HepG2 (cell line): ENCODE data around the gene SRP72. TPM values are rescaled to one million over a fixed set of nuclear protein-coding genes. Genes with fewer than 3 reads are reported as not detected.

Source experiments
- ARNT2 ChIP-seq: sonication (generic); formaldehyde crosslinking; IDR thresholded peaks from 2 replicates; pipeline ENCODE4 v1.8.0; 2022; ENCODE audit warnings: mild to moderate bottlenecking, low read depth, missing genetic modification reagents, moderate library complexity
- ATF5 ChIP-seq: sonication (generic); formaldehyde crosslinking; IDR thresholded peaks from 2 replicates; pipeline ENCODE4 v1.4.0; 2020; ENCODE audit warnings: mild to moderate bottlenecking, low read depth, missing genetic modification reagents
- CCAR2 ChIP-seq: fragments of 200-400 bp; formaldehyde crosslinking; optimal IDR thresholded peaks from 2 replicates; pipeline ENCODE3; 2018; ENCODE audit warnings: low read depth, mild to moderate bottlenecking, low read length, moderate library complexity
- IKZF1 ChIP-seq: fragments of 450-650 bp; IDR thresholded peaks from 2 replicates; pipeline ENCODE4 v1.7.1; 2016
- KDM5B ChIP-seq: sonication (generic); formaldehyde crosslinking; IDR thresholded peaks from 2 replicates; pipeline ENCODE4 v1.4.0; 2020; ENCODE audit warnings: missing genetic modification reagents, mild to moderate bottlenecking, borderline replicate concordance
- KLF15 ChIP-seq: sonication (generic); formaldehyde crosslinking; IDR thresholded peaks from 2 replicates; pipeline ENCODE4 v1.8.1; 2023; ENCODE audit warnings: borderline replicate concordance, mild to moderate bottlenecking, inconsistent platforms, missing genetic modification reagents, mixed read lengths
- MTA1 ChIP-seq: sonication (generic); formaldehyde crosslinking; IDR thresholded peaks from 2 replicates; pipeline ENCODE4 v1.4.0; 2020; ENCODE audit warnings: missing genetic modification reagents, mild to moderate bottlenecking, borderline replicate concordance
- MXD4 ChIP-seq: IDR thresholded peaks from 2 replicates; pipeline ENCODE4 v1.6.1; 2016; ENCODE audit warnings: mild to moderate bottlenecking, missing biosample characterization, missing genetic modification reagents
- RELA ChIP-seq: sonication (generic); formaldehyde crosslinking; IDR thresholded peaks from 2 replicates; pipeline ENCODE4 v1.4.0; 2020; ENCODE audit warnings: missing genetic modification reagents
- REST ChIP-seq, 2 experiments: IDR thresholded peaks; 2 replicates each; pipeline ENCODE4 v1.6.1; 2011 to 2012; ENCODE audit warnings: low read length in 2 of 2, borderline replicate concordance in 1 of 2, low read depth in 1 of 2, mild to moderate bottlenecking in 1 of 2, moderate library complexity in 1 of 2
- SOX13 ChIP-seq, 3 experiments: fragments of 450-650 bp in 1 of 3; sonication (generic) in 1 of 3; formaldehyde crosslinking in 1 of 3; IDR thresholded peaks in 2 of 3; conservative IDR thresholded peaks in 1 of 3; 2 replicates each; pipeline versions ENCODE4 v1.5.0 to v1.6.1; 2016 to 2020; ENCODE audit warnings: antibody characterized with exemption in 1 of 3, mild to moderate bottlenecking in 1 of 3, missing compliant biosample characterization in 1 of 3, missing genetic modification reagents in 1 of 3, moderate library complexity in 1 of 3
- TCF7L2 ChIP-seq: IDR thresholded peaks from 2 replicates; pipeline ENCODE4 v1.6.1; 2011; ENCODE audit warnings: mild to moderate bottlenecking, low read depth, low read length, moderate library complexity
- THAP11 ChIP-seq: IDR thresholded peaks from 2 replicates; pipeline ENCODE4 v1.6.1; 2016; ENCODE audit warnings: missing biosample characterization, missing genetic modification reagents
- ZNF530 ChIP-seq: sonication (generic); formaldehyde crosslinking; IDR thresholded peaks from 2 replicates; pipeline ENCODE4 v1.5.0; 2020; ENCODE audit warnings: low read depth, mild to moderate bottlenecking, missing genetic modification reagents
- ZNF547 ChIP-seq: sonication (generic); formaldehyde crosslinking; IDR thresholded peaks from 2 replicates; pipeline ENCODE4 v1.5.1; 2020; ENCODE audit warnings: mild to moderate bottlenecking, missing genetic modification reagents
- ZNF691 ChIP-seq: sonication (generic); formaldehyde crosslinking; IDR thresholded peaks from 2 replicates; pipeline ENCODE4 v1.4.0; 2020; ENCODE audit warnings: missing genetic modification reagents, low read depth, mild to moderate bottlenecking, borderline replicate concordance
- ZNF776 ChIP-seq: sonication (generic); formaldehyde crosslinking; IDR thresholded peaks from 2 replicates; pipeline ENCODE4 v1.4.0; 2020; ENCODE audit warnings: mild to moderate bottlenecking, missing genetic modification reagents
- ZNF788 ChIP-seq: sonication (generic); formaldehyde crosslinking; IDR thresholded peaks from 2 replicates; pipeline ENCODE4 v1.5.0; 2020; ENCODE audit warnings: mild to moderate bottlenecking, missing genetic modification reagents, borderline replicate concordance
- ZSCAN9 ChIP-seq: IDR thresholded peaks from 2 replicates; pipeline ENCODE4 v1.6.1; 2016; ENCODE audit warnings: borderline replicate concordance
- polyA plus RNA-seq, 8 experiments: library from polyadenylated mRNA; depleted of rRNA in 3 of 8; stranded (reverse) in 7 of 8; unstranded in 1 of 8; fragments of >200 nt; fragmentation: Illumina TruSeq in 4 of 8; extraction: Trizol in 4 of 8; gene quantifications; 2 replicates each; pipeline versions ENCODE4 v1.2.1 to v1.2.3, GENCODE V29; 2011 to 2016; ENCODE audit warnings: low read depth in 4 of 8, missing spikeins in 1 of 8, mixed read lengths in 1 of 8; ENCODE audit not compliant: insufficient read depth in 1 of 8
- total RNA-seq, 5 experiments: library from RNA; depleted of rRNA; stranded (reverse); fragments of >200 nt; fragmentation: Illumina TruSeq; extraction: Trizol; gene quantifications; 2 replicates each; pipeline ENCODE4 v1.2.3, GENCODE V29; 2016; ENCODE audit warnings: low read depth in 1 of 5
- TF ChIP-seq, protein P1 (sequence below): sonication (generic); formaldehyde crosslinking; IDR thresholded peaks from 2 replicates; pipeline ENCODE4 v1.5.1; 2020; ENCODE audit warnings: mild to moderate bottlenecking, missing genetic modification reagents, borderline replicate concordance
- TF ChIP-seq, protein P2 (sequence below): sonication (generic); formaldehyde crosslinking; IDR thresholded peaks from 2 replicates; pipeline ENCODE4 v1.4.0; 2020; ENCODE audit warnings: missing genetic modification reagents

The SRP72 gene
- total and polyA plus RNA-seq, 2 of the 13 experiments (the other 11 are each of a cell fraction or from before 2014, with no cell fraction given) = 64.9 to 75.6 TPM

- TF ChIP-seq, protein P1, sequence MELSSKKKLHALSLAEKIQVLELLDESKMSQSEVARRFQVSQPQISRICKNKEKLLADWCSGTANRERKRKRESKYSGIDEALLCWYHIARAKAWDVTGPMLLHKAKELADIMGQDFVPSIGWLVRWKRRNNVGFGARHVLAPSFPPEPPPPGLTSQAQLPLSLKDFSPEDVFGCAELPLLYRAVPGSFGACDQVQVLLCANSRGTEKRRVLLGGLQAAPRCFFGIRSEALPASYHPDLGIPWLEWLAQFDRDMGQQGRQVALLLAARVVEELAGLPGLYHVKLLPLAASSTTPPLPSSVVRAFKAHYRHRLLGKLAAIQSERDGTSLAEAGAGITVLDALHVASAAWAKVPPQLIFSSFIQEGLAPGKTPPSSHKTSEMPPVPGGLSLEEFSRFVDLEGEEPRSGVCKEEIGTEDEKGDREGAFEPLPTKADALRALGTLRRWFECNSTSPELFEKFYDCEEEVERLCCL (CRISPR knock-in tag) = no peak
- TF ChIP-seq IKZF1 (no peak), RELA (CRISPR knock-in tag) (no peak), MTA1 (peak; percentile 59; the same call in 1 of the 2 replicates), ZNF788 (CRISPR knock-in tag) (peak; percentile 70; the same call in 1 of the 2 replicates), KDM5B (CRISPR knock-in tag) (peak; percentile 48; the same call in 1 of the 2 replicates), THAP11 (CRISPR knock-in tag) (peak; percentile 78), ARNT2 (peak; percentile 76), ZNF691 (CRISPR knock-in tag) (peak; percentile 92; the same call in 1 of the 2 replicates), ATF5 (CRISPR knock-in tag) (no peak), CCAR2 (no peak), TCF7L2 (no peak), ZSCAN9 (peak; percentile 71), MXD4 (CRISPR knock-in tag) (peak; percentile 79), ZNF530 (CRISPR knock-in tag) (no peak), REST (IDR thresholded peaks at IDR 0.05; ENCODE audit: borderline replicate concordance in 1 of 2, low read depth in 1 of 2, low read length in 2 of 2) (no peak), ZNF547 (peak; percentile 76; the same call in 1 of the 2 replicates), SOX13 (IDR thresholded peaks at IDR 0.05) (no peak), SOX13 (CRISPR knock-in tag; conservative IDR thresholded peaks at IDR 0.05 in 1 of 2, IDR thresholded peaks at IDR 0.05 in 1 of 2) (peak in 1 of 2 experiments; percentile 39; a peak in 2 of 4 replicates), KLF15 (CRISPR knock-in tag) (no peak), ZNF776 (CRISPR knock-in tag) (no peak)
- TF ChIP-seq, protein P2, sequence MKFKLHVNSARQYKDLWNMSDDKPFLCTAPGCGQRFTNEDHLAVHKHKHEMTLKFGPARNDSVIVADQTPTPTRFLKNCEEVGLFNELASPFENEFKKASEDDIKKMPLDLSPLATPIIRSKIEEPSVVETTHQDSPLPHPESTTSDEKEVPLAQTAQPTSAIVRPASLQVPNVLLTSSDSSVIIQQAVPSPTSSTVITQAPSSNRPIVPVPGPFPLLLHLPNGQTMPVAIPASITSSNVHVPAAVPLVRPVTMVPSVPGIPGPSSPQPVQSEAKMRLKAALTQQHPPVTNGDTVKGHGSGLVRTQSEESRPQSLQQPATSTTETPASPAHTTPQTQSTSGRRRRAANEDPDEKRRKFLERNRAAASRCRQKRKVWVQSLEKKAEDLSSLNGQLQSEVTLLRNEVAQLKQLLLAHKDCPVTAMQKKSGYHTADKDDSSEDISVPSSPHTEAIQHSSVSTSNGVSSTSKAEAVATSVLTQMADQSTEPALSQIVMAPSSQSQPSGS (CRISPR knock-in tag) = peak; percentile 93
Measured at GRCh38 chr4:56544573-56545131, 77.2 kb downstream of the SRP72 start (continued).
